H1 (cell line): ENCODE results near the gene PSMB4. TPM values are rescaled to one million over a fixed set of nuclear protein-coding genes. Genes with fewer than 3 reads are reported as not detected.

Source experiments
- ATF2 ChIP-seq: IDR thresholded peaks from 2 replicates; pipeline ENCODE4 v1.6.1; 2012; ENCODE audit warnings: low read length, inconsistent platforms
- CBX8 ChIP-seq: fragments of 300-800, 300-1000 bp; sonication (generic); IDR thresholded peaks from 2 replicates; pipeline ENCODE4 v1.7.1; 2016; ENCODE audit warnings: low read depth, low read length, borderline replicate concordance
- CHD1 ChIP-seq: IDR thresholded peaks from 2 replicates; pipeline ENCODE4 v1.6.1; 2012; ENCODE audit warnings: low read depth, low read length, improper control_type of control experiment
- CHD2 ChIP-seq: IDR thresholded peaks from 2 replicates; pipeline ENCODE4 v1.6.1; 2012; ENCODE audit warnings: low read length, improper control_type of control experiment
- CHD7 ChIP-seq: fragments of 300-600 bp; sonication (generic); IDR thresholded peaks from 2 replicates; pipeline ENCODE4 v1.7.1; 2012; ENCODE audit warnings: low read length, moderate library complexity, mild to moderate bottlenecking, inconsistent platforms; ENCODE audit not compliant: insufficient replicate concordance
- E2F6 ChIP-seq: IDR thresholded peaks from 2 replicates; pipeline ENCODE4 v1.6.1; 2012; ENCODE audit warnings: inconsistent platforms
- SIN3A ChIP-seq, 2 experiments: IDR thresholded peaks in 1 of 2; conservative IDR thresholded peaks in 1 of 2; 2 replicates each; pipeline ENCODE4 v1.6.1; 2011 to 2012; ENCODE audit warnings: low read length in 2 of 2, improper control_type of control experiment in 1 of 2, low read depth in 1 of 2, mild to moderate bottlenecking in 1 of 2
- polyA plus RNA-seq, 7 experiments: library from polyadenylated mRNA; depleted of rRNA in 3 of 7; stranded (reverse) in 5 of 7; unstranded in 2 of 7; fragments of >200 nt in 5 of 7; fragments of 200-250 nt in 2 of 7; gene quantifications; 1 replicate in 5 of 7; 2 replicates in 1 of 7; 4 replicates in 1 of 7; pipeline versions ENCODE4 v1.2.1 to v1.2.3, GENCODE V29; 2011 to 2013; ENCODE audit warnings: missing spikeins in 2 of 7, mixed read lengths in 2 of 7
- total RNA-seq: library from RNA; stranded (reverse); fragmentation: NEBNext Ultra II Directional; extraction: Animal tissue kit (Norgen Biotek cat#: 25700); gene quantifications from 2 replicates; pipeline ENCODE4 v1.2.1, GENCODE V29; 2021

Gene PSMB4
- total and polyA plus RNA-seq, 2 of the 8 experiments (the other 6 are each of a cell fraction or from before 2014, with no cell fraction given), result 430 to 1,098 TPM

GRCh38 chr1:151447696-151448095 is 48.3 kb downstream of the PSMB4 start (continued):
- TF ChIP-seq CHD7, result no peak
- no peak for TF ChIP-seq E2F6
- TF ChIP-seq SIN3A (conservative IDR thresholded peaks at IDR 0.05 in 1 of 2, IDR thresholded peaks at IDR 0.05 in 1 of 2; ENCODE audit: low read depth in 1 of 2, low read length in 2 of 2), result no peak
- no peak for TF ChIP-seq CBX8
- TF ChIP-seq ATF2, result no peak
- no peak for TF ChIP-seq CHD1
- no peak for TF ChIP-seq CHD2
